HG02885 (cell line): ENCODE results near the gene ROR1.
"Not testable (repeated sequence)": the region's sequence is repeated elsewhere in the genome, so short reads cannot be mapped to it uniquely, and the experiment has no call there.

Source experiments
- ATAC-seq: cut with Tn5 transposase; IDR thresholded peaks from one replicate; pipeline ENCODE4 v1.9.1; 2021; ENCODE audit warnings: mild to moderate bottlenecking; ENCODE audit not compliant: unreplicated experiment, poor library complexity

Gene ROR1

DNA sequence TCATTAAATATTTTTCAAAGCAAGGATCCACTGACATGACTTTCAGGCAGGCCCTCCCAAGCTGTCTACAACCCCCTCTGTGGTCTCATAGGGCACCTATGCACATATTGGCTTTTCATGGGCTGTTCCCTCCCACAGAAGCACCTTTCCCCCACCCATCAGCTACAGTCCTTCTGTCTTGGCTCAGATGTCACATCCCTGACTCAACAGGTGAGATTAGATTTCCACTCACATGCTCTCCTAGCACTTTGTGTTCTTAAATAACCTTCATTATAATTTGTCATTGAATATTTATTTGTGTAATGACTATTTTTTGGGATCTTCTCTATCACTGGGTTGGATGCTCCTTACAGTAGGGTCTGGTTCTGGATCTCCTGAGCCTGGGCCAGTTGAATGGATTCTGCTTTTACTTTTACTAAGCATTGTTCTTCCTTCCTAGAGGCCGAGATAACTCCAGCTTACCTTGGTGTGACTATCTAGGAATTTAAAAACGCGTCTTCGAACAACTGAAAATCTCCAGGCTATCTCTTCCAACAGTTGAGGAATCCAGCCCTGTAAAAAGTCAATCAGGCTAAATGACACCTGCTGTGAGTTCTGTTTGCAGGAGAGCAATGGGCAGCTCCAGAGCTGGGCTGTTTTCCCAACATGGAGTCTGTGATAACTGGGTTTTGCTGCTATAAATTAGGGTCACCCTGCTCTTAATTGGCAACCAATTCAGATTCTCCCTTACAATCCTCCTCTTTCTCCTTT is 16.2 kb downstream of the ROR1 start:
- ATAC-seq = no peak

DNA sequence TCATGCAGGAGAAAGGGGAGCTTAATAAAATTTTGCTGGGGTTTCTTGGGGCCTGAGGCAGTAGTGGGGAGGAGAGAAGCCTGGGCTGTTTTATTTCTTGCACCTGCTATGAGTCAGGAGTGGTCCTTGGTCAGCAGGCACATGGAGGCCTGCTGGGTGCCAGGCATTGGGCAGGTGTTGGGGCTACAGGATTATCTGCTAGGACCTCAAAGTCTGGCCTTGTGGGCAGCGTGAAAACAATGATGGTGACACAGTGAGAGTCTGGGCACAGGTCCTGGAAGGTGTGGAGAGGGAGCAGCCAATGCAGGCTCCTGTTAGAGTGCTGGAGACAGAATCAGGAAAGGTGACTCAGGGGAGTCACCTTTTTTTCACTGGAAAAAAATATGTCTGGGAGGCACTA is 17.2 kb downstream of the ROR1 start:
- ATAC-seq = no peak

DNA sequence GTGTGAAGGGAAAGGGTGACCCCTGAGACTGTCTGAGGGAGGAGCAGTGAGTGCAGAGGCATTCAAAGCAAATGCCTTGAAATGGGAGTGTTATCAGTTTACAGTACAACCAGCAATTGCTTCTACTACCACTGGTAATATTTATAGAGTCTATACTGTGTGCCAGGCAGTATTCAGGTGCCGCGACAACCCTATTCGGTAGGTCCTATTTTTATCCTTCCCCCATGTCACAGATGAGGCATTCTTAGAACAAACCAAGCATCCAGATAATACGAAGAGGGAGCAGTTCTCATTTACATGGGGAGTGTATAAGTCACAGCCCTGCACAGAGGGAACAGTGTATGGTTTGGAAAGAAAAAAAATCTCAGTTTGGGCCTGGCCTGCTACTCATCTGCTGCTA is 18.3 kb downstream of the ROR1 start:
- no peak for ATAC-seq

DNA sequence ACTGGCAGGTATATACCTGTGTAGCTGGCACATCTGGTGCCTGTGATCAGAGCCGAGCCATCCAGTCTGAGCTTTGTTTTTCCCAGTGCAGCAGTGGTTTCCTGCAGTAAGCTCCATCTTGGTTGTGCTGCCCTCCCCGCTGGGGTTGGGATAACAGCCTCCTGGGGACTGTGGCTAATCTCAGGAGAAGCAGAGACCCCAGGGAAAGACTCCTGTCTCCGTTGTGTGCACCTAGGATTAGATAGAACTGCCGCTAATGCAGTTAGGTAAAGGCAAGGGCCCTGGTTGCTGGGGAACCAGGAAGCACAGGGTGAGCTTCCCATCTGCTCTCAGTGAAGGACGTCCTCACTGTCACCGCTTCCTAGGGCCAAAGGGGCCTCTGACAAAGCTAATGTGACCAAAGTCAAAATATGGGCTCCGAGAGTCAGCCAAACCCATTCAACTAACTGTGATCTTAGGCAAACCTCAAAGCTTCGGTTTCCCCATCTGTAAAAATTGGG is 20.0 kb downstream of the ROR1 start:
- ATAC-seq = no peak

DNA sequence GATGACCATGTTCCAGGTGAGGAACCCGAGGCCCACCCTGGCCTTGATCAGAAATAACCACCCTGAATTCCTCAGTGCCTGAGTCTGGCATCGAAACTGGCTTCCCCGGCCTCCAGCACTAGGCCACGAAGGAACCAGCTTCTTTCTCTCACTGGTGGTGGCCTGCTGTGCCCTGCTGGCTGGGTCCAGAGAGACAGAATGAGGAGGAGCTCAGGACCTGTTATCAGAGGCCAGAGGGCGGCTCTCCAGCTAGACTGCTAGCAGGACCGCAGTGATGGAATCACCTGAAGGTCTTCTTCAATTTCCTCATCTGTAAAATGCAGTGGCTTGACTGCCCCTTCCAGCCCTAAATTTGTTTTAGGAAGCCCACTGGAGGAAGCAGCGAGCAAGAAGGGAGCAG is 20.5 kb downstream of the ROR1 start:
- no peak for ATAC-seq

DNA sequence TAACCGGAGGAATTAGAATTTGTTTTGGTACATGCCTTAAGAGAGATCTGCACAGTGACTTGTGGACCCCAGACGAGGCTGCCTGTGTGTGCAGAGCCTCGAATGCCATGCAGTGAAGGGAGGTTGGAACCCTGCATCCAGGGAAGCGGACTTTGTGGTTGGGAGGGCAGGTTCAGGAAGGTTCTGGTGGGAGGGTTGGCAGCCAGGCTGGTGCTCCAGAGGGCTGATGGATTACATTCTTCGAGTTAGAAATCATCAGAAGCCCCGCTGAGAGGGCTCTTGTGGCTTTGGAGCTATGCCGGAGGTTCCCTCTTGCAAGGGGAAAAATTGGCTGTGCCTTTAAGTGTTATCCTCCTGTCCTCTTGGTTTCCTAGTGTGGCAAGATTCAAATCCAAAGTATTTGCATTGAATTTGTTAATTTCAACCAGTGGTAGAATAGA is 21.1 kb downstream of the ROR1 start:
- ATAC-seq = no peak

DNA sequence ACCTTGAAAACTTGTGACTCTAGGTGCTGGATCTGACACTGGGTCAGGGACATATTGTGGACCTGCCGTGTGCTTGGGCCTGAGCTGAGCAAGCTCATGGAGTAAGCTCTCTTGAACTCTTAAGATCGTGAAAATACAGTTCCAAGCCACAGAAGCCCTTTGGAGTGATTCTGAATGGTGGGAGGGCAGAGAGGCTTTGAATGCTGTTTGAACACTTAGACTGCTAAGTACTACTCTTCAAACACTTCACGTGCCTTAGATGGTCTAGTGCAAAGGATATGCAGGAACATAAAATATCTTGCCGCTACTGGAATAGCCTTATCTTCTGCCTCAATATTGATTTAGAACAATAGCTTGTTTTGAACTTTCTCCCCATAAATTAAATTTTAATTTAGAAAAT is 21.6 kb downstream of the ROR1 start:
- no peak for ATAC-seq

DNA sequence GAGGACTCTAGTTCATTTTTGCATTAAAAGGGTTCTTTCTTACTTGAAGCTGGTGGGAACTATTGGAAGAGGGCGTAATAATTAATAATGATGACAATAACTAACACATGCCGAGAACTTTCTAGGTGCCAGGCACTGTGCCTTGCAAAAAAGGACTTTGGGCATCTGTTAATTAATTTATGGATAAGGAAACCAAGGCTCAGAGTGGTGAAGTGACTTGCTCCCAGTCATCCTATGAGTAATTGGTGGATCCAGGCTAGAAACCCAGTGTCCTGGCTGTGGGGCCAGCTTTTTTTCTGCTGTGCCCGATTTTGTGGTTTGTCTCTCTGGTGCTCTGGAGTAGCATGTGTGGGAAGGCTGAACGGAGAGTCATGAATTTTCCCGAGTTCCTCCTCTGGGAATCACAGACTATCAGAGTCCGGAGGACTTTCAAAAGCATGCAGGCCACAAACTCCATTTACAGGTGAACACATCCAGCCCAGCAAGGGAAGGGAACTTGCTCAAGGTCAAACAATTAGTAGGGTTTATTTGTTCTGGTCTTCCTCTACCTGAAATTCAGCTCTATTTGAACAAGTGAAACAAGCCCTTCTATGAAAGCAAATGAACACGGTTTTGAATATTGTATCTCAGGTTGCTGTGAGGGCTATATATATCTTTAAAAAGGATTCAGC is 23.4 kb downstream of the ROR1 start:
- no peak for ATAC-seq

DNA sequence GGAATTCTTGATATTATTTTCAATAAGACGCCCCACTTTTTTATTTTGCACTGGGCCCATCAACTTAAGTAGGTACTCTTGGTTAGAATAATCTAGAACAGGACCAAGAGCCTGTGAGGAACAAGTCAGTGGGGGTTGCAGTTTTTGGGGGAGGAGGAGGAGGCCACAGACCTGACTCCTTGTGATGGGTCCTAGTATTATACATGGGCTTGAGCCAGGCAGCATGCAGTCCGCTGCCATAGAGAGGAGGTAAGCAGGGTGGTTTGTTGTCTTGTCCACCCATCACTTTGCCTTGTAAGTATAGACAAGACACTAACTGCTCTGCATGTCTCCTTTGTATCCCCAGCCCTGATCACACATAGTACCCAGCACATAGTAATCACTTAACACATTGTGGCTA is 24.5 kb downstream of the ROR1 start:
- ATAC-seq = no peak

DNA sequence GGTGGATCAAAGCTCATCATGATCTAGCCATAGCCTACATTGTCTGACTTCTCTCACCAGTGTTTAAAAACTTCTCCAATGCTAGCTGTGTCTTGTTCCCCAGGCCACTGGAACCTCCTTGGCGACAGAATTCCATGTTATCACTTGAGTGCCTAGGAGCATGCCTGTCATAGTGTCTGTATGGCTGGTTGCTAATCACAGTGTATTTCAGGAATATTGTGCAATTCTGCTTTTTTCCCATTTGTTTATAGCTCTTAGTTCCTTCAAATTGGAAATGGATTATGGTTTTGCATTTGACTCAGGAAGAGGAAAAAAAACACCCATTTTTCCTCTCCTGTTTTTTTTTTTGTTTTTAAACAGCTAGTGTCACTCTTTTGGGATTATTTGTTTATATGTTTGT is 25.5 kb downstream of the ROR1 start:
- ATAC-seq = no peak

DNA sequence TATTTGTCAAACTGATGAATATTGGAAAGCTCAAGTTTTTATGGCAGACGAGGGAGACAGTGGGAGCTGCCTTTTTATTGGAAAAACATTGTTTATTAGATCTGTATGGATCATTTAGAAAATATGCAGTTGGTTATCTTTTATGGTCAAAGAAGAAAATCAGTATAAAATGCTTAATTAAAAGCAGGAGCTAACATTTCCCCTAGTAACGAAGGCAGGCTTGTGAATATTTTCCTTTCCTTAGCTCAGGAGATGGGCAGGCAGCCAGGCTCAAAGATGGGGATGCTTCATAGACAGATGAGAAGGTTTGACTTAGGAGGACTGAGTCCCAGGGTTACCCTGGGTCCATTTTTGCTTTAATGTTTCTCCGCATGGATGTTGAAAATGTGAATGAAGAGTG is 26.0 kb downstream of the ROR1 start:
- ATAC-seq = no peak

DNA sequence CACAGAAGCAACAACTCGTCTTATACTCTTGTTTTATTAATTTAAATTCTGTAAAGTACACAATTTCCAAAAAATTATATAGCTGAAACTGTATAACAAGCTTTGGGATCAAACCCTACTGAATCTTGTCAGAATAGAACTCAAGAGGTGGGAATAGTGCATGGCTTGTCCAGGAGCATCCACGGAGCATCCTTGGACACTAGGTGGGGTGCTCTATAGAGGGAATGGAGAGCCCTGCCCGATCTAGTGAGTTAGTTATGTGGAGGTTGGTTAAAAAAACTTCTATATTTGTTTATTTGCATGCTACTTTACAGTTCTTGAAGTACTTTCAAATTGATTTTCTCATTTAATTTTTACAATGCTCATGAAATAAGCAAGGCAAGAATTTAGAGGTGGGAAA is 28.3 kb downstream of the ROR1 start:
- ATAC-seq = no peak

DNA sequence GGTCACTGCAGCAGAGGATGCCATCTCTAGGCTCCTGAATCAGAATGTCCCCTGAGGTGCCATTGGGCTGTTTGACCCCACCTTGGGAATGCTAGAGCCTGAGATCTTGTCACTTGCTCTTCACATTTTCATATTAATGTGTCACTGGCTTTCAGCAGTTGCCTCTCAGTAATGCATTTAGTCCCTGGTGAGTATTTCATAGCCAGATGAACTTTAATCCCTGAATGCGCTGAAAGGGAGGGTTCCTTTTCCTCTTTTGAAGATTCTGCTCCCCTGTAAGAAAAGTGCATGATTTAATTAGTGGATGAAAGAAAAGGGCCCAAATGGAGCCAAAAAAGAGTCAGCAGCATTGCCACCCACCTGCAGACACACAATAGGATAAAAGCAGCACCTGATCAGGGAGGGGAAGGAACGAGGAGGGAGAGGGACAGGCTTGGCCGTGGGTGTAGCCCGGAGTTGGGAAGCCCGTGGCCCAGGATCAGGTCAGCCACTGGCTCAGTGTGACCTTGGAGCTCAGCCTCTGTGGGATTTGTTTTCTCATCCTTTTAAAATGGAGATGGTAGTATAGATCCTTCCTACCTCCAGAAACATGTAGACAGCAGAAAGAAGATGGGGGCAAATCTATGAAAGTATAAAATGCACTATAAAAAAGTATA is 31.1 kb downstream of the ROR1 start:
- ATAC-seq = no peak

DNA sequence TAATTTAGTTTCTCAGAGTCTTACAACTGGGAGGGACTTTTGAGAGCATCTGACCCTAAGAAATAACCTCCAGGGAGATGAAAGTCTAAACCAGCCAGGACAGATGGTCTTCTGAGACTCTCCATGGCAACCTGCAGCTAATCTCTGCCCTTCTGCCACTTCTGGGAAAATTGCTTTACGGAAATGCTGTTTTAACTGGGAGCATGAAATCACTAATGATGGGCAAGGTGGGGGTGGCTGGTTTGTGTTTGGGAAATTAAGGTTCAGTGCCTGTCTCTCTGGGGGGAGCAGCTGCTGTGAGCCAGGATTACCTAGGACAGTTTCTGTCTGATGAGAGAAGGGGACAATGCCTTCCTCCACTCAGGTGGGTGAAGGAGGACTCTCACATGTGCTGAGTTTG is 33.2 kb downstream of the ROR1 start:
- ATAC-seq = no peak

DNA sequence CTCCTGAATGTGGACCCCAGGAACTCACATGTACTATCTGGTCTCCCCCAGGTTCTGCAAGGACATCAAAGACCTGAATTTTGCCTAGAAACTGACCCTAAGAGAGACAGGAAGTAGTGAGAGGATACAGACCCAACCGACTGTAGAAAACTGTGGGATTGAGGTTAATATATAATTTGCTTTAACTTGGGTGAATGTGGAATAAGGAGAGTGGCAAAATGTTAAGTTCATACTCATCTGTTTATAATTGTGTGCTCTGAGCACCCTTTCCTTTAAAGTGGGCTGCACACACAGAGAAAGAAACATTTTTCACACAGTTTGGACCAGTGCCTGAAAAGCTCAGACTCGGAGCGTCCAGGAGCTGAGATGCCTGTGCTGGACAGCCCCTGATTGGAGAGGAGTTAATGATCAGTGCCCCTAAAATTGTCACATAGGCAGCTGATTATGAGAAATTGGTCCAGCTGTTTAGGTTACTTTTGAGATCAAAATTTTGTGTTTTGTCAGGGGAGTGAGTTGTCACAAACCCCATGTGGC is 37.2 kb downstream of the ROR1 start:
- ATAC-seq = no peak

DNA sequence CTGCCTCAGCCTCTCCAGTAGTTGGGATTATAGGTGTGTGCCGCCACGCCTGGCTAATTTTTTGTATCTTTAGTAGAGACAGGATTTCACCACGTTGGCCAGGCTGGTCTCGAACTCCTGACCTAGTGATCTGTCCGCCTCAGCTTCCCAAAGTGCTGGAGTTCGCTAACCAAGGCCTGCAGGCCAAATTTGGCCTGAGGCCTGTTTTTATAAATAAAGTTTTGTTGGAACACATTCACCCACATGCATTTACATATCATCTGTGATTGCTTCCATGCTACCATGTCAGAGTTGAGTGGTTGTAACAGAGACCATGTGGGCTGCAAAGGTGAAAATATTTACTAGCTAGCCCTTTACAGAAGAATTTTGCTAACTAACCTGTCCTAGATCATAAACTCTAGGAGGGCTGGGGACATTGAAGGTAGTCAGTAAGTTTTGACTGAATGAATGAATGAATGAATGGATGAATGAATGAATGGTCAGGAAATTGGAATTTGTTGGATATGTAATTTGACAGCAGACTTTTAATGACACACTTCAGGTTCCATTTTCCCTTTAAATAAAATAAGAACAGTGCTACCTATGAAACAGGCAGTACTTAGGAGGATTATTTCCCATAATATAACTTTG is 38.4 kb downstream of the ROR1 start:
- no peak for ATAC-seq

DNA sequence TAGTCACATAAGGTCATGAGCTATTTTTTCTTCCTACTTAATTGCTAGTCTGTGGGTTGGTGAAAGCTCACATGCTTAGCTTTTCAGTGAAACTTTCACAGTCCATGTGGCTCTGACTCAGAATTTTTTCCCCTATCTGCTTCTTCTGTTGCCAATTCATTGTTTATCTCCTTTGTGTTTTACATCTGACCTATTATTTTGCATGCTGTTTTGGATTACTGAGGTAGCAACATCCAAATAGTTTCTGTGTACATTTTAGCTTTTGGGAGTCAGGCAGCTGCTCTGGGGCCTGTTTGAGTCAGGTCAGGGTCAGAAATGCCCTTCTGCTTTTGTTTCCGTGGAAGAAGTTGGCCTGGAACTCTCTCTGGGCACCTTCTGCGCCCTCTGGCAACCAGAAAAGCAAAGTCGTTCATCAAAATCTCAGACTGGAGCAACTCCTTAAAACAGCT is 40.0 kb downstream of the ROR1 start:
- ATAC-seq = peak; percentile 75

DNA sequence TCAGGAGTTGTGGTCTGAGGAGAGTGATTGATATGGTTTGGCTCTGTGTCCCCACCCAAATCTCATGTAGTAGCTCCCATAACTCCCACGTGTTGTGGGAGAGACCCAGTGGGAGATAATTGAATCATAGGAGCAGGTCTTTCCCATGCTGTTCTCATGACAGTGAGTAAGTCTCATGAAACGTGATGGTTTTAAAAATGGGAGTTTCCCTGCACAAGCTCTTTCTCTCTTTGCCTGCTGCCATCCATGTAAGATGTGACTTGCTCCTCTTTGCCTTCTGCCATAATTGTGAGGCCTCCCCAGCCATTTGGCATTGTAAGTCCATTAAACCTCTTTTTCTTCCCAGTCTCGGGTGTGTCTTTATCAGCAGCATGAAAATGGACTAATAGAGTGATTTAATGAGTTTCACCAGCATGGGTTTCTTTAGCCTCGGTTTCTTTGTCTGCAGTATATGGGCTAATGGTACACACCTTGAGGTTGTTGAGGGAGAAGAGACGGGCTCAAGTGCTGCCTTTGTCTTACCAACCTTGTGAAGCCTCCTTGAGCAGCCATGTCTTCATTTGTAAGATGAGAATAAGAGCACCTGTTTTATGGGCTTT is 42.5 kb downstream of the ROR1 start:
- not testable (repeated sequence) for ATAC-seq

DNA sequence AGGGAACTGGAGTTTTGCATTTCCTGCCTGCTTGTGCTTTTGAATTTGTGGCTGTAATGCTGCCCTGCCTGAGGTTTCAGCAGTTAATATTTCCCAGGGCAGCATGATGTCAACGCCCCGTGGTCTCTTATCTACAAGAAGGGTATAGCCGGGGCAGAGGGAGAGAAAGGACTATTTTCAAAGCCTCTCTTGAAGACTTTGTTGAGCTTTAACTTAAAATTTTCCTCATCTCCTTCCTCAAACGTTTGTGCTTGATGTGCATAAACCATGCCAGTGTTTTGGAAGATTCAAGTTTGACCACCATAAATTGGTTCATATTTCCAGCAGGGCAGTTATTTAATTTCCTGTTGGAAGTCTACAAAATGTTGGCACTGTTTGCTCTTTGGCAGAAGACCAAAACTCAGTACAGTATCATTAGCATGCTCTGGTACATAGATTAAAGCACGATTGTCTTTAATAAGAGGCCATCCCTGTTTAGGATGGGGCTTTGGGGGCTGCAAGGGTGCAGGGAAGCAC is 43.4 kb downstream of the ROR1 start:
- no peak for ATAC-seq

DNA sequence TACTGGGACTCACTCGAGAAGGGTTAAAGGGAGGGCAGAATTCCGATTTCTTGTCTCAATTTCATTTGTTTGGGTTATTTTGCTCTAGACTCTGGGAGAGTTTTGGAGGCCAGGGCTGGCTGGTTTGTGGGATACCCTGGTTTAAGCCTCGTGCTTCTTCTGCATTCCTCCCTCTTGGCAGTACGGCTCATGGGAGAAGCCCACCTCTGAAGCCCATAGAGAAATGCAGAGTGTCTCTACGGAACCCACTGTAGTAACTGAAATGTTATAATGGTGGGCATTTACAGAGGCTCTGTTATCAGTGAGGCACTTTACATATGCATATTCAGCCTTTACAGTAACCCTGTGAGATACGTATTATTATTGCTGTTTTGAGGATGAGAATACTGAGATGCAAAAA is 43.9 kb downstream of the ROR1 start:
- no peak for ATAC-seq
